HG03442 (cell line): ENCODE results near the gene QSER1.
"Not testable (repeated sequence)": the region's sequence is repeated elsewhere in the genome, so short reads cannot be mapped to it uniquely, and the experiment has no call there.

Source experiments
- ATAC-seq: cut with Tn5 transposase; IDR thresholded peaks from one replicate; pipeline ENCODE4 v1.9.1; 2021; ENCODE audit warnings: mild to moderate bottlenecking, moderate library complexity; ENCODE audit not compliant: unreplicated experiment

QSER1 gene

GRCh38 chr11:32991898-32992297, 99.3 kb downstream of the QSER1 start:
- ATAC-seq: no peak

DNA sequence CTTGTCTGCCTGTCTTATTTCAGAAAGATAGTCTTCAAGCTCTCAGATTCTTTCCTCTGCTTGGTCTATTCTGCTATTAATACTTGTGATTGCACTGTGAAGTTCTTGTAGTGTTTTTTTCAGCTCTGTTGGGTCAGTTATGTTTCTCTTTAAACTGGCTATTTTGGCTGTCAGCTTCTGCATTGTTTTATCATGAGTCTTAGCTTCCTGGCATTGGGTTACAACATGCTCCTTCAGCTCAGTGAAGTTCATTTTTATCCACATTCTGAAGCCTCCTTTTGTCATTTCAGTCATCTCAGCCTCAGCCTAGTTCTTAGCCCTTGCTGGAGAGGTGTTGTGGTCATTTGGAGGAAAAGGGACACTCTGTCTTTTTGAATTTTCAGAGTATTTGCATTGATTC, 107.6 kb downstream of the QSER1 start:
- no peak for ATAC-seq

DNA sequence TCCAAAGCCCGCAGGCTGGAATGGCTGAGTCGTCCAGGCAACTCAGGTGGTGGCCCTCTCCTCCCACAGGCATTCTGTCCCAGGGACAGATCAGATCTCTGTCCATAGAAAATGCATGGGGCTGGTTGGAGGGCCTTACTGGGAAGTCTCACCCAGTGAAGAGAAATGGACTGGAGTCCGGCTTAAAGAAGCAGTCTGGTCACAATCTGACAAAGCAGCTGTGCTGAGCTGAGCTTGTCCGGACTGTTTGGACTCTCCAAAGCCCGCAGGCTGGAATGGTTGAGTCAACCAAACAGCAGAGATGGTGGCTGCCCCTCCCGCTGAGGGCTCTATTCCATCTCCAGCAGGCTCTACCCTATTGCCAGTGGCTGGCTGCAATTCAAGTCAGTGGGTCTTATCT, 108.7 kb downstream of the QSER1 start:
- ATAC-seq: no peak

- ATAC-seq: no peak
These were observed 109.3 kb downstream of the QSER1 start for GRCh38 chr11:33001751-33002542.

GRCh38 chr11:33005175-33005574, 112.6 kb downstream of the QSER1 start:
- ATAC-seq: no peak

DNA sequence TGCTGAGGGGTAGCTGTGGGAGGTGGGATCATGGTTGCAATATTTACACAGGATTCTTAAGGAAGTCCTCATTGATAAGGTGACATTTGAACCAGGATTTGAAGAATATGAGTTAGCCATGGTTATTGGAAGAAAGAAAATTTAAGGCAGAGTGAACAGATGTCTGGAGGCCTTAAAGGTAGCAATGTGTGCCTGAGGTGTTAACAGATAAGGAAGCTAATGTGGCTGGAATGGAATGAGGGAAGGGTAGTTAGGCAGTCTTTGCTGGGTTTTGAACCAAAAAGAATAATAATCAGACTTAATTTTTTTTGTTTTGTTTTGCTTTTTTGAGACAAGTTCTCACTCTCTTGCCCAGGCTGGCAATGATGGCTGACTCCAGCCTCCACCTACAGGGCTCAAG, 113.4 kb downstream of the QSER1 start:
- ATAC-seq: no peak

GRCh38 chr11:33013755-33014154, 121.1 kb downstream of the QSER1 start:
- ATAC-seq: no peak

DNA sequence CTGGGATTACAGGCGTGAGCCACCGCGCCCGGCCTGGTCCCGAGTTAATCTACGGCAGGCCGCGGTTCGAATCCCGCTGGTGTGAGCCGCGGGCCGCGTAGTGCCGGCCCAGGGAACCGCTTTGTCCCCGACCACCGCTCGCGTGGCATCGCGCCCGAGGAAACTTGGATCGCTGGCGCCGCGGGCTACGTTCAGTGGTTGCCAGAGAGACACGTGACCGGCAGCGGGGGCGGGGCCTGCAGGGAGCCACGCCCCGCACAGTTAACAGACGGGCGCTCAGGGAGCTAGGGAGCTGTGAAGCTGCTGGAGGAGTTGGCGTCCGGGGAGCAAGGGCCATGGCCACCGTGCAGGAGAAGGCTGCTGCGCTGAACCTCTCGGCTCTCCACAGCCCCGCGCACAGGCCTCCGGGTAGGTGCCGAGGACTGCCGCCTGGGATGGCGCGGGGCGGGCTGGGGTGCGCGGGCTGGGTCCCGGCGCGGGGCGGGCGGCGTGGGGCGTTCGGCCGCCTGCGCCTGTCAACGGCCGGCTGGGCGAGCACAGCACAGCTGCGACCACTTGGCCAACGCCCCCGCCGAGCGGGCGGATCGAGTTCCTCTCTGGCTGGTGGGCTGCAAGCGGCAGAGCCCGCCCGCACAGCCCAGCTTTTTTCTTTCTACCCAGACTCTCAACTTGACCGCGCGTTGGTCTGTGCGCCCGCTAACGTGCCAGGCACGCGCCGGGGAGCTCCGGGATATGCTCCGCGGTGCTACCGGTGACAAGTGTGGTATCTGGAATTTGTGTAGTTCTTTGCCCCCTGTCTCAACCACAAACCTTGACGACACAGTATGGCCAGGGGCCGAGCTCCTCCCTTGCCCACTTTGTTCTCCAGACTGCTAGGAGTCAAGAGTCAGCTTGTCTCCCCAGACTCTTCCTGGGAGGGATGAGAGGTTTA, 123.3 kb downstream of the QSER1 start, which contains the start of gene DEPDC7:
Gene DEPDC7 (plus strand): TSS at position 258 of the 931 bp plus-strand sequence. CDS start 78 bp downstream, at position 336.
- ATAC-seq: peak; percentile 73

GRCh38 chr11:33016654-33017053, 124.0 kb downstream of the QSER1 start:
- no peak for ATAC-seq

DNA sequence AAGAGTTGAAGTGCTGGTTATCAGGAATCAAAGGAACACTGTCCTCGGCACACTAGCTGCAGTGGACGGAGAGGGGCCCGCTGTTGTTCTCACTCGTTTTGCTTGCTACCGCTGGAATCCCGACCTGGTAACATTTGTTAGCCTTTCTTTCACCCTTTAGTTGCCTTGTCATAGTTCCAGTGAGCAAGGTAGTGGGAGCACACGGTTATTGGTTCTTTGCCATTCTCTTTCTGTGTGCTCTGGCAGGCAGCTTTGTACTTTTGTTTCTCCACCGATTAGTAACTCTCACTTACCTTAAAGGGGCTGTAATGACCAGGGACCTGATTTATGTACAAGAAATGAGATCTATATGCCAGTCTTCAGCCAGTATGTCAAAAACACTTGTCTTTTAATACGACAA, 124.9 kb downstream of the QSER1 start:
- ATAC-seq: no peak

DNA sequence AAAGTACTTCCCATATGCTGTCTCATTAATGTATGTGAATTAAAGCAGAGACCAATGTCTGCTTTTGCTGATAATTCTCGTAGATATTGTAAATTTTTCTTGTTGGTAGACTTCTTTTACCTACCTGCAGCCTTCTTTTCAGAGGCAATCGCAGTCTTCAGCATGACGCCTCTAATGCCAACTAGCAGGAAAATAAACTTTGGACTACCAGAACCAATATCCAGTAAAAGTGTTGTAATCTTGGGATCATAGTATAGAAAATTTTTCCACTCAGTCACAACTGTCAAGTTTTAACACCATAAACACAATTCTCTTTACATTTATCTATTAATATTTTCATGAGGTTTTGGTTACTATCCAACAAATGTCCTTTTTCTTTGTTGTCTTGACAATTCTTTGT, 125.4 kb downstream of the QSER1 start:
- ATAC-seq: no peak

GRCh38 chr11:33018840-33019239, 126.2 kb downstream of the QSER1 start:
- no peak for ATAC-seq

- ATAC-seq: no peak
These were observed 128.9 kb downstream of the QSER1 start for GRCh38 chr11:33021501-33021900.

DNA sequence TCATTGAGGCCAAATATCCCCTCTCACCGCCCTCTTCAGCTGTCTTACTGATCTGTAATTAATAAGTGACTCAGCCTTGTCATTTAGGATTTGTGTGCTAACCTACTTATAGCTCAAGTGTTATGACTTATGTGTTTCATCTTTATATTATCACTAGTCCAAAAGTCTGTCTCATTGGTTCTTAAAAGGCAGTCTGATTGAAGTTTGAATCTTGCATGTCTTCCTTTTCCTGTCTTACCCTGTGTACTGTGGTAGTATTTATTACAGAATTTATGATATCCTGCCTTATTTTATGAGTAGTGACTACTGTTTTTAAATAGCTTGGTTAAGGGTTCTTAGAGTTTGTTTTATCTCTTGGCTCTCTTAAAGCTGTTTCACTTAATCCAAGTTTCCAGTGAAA, 129.3 kb downstream of the QSER1 start:
- ATAC-seq: no peak

DNA sequence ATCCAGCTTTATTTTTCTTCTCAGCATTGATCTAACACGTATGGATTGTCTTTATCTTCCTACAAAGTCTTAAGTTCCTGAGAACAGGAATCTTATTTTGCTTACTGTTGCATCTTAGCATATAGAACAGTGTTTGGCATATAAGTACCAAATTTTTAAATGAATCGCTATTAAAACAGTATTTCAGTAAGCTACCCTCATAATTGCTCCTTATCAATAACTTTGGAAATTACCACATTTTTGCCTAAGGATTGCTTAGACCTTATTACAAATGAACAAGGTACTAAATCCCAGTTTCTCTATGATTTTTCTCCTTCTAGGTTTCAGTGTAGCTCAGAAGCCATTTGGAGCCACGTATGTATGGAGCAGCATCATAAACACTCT, 132.7 kb downstream of the QSER1 start:
- ATAC-seq: no peak

GRCh38 chr11:33027233-33027632, 134.6 kb downstream of the QSER1 start:
- ATAC-seq: no peak

DNA sequence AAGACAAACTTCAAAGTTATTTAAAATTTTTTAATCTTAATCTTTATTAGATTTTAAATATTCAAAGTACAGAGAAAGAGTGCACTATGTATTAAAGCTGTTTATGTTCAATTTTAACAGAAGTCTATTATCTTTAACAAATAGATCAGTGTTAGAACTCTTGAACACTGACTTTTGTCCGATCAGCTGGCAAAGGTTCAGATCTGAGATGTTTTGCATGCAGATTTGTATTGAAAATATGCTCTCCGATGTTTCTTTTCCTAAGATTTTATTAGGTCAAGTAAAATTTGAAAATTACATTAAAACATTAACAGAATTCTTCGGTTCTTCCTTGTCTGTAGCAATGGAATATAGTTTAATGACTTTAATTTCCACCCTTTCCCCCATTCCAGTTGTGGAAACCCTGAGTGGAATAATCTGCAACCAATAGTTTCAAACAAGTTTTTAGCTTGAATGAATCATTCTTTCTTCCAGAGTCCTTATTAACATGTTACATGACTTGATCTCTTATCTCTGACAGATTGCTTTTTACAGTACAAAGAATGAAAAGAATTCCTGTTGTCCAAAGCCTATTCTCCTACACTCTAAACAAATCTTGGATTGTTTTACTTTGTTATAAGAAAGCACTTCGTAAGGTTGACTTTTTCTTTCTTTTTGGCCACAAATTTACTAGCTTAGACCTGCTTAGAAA, 135.4 kb downstream of the QSER1 start:
- ATAC-seq: no peak

DNA sequence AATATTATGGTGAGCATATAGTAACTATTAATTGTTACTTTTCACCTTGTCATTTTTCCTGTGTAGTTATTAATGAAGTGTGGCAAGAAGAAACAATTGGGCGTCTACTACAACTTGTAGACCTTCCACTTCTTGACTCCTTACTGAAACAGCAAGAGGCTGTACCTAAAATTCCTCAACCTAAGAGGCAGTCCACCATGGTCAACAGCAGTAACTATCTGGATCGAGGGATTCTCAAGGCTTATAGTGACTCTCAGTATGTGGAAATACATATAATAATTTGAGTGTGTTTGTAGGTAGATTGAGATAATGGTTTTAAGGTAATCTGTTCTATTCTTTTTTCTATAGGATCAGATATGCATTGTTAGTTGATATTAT, 135.9 kb downstream of the QSER1 start:
- ATAC-seq: no peak

DNA sequence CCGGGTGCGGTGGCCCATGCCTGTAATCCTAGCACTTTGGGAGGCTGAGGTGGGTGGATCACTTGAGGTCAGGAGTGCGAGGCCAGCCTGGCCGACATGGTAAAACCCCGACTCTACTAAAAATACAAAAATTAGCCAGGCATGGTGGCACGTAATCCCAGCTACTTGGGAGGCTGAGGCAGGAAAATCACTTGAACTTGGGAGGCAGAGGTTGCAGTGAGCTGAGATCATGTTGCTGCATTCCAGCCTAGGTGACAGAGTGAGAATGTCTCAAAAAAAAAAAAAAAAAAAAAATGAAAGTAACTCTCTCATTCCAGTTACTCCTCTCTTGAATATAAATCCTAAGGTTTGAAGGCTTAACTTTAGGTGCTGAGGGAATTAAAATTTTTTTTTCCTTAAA, 136.6 kb downstream of the QSER1 start:
- not testable (repeated sequence) for ATAC-seq
